ENCODE results near the gene MVP. TPM values are rescaled to one million over a fixed set of nuclear protein-coding genes. Genes with fewer than 3 reads are reported as not detected.
A peak's percentile ranks its signal among the peaks of the same experiment; 100 is the strongest.

Gene MVP
- total RNA-seq, 4 donors from 2014 or later = 101 to 156 (median 123) TPM

- Histone ChIP-seq H3K27me3 (no peaks in the 10 kb centered on the region), H3K27ac (replicated peaks in 1 of 4) (no peak overlapping the region), H3K36me3 (peaks cover 60 to 97% (median 90%) of the 10 kb centered on the region in 4 donors), H3K4me3 (no peak overlapping the region), H3K9me3 (no peaks in the 10 kb centered on the region), H3K4me1 (peaks cover 0 to 20% (median 8%) of the 10 kb centered on the region in 4 donors)
- no peak for DNase-seq (ENCODE audit: extremely low spot score)
- intact Hi-C loops (cut with DNase I) = no loop called here
- TF ChIP-seq, protein P1, sequence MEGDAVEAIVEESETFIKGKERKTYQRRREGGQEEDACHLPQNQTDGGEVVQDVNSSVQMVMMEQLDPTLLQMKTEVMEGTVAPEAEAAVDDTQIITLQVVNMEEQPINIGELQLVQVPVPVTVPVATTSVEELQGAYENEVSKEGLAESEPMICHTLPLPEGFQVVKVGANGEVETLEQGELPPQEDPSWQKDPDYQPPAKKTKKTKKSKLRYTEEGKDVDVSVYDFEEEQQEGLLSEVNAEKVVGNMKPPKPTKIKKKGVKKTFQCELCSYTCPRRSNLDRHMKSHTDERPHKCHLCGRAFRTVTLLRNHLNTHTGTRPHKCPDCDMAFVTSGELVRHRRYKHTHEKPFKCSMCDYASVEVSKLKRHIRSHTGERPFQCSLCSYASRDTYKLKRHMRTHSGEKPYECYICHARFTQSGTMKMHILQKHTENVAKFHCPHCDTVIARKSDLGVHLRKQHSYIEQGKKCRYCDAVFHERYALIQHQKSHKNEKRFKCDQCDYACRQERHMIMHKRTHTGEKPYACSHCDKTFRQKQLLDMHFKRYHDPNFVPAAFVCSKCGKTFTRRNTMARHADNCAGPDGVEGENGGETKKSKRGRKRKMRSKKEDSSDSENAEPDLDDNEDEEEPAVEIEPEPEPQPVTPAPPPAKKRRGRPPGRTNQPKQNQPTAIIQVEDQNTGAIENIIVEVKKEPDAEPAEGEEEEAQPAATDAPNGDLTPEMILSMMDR (IDR thresholded peaks at IDR 0.05) = no peak
- no peak for TF ChIP-seq POLR2AphosphoS5 (IDR thresholded peaks at IDR 0.05)
- TF ChIP-seq POLR2A (IDR thresholded peaks at IDR 0.05; ENCODE audit: low read depth) = no peak
- TF ChIP-seq EP300 (IDR thresholded peaks at IDR 0.05) = no peak
- WGBS = 96% methylated on average over 5 of the region's 23 CpGs
Measured at GRCh38 chr16:29841631-29842030, 21.4 kb downstream of the MVP start.

- Histone ChIP-seq H3K27me3 (no peaks in the 10 kb centered on the region), H3K36me3 (peaks cover 59 to 97% (median 90%) of the 10 kb centered on the region in 4 donors), H3K27ac (replicated peaks in 1 of 4) (no peak overlapping the region), H3K4me3 (no peak overlapping the region), H3K4me1 (peaks cover 0 to 20% (median 8%) of the 10 kb centered on the region in 4 donors), H3K9me3 (no peaks in the 10 kb centered on the region)
- TF ChIP-seq, protein P1 (IDR thresholded peaks at IDR 0.05) = no peak
- no peak for TF ChIP-seq POLR2A (IDR thresholded peaks at IDR 0.05; ENCODE audit: low read depth)
- TF ChIP-seq EP300 (IDR thresholded peaks at IDR 0.05) = no peak
- no peak for TF ChIP-seq POLR2AphosphoS5 (IDR thresholded peaks at IDR 0.05)
- 84% methylated on average over 7 of the region's 9 CpGs for WGBS
- intact Hi-C loops (cut with DNase I) = no loop called here
- no peak for DNase-seq (ENCODE audit: extremely low spot score)
Measured at GRCh38 chr16:29842732-29843346, 22.6 kb downstream of the MVP start.

GRCh38 chr16:29843931-29844330, 23.7 kb downstream of the MVP start:
- no peak overlapping the region for H3K4me3 ChIP-seq
- 92% methylated on average over 8 of the region's 8 CpGs for WGBS
- no peaks in the 10 kb centered on the region for H3K9me3 ChIP-seq
- H3K27ac ChIP-seq (replicated peaks in 1 of 4) = peak overlapping the region in 2 of 4 donors; percentile 43 to 62
- H3K27me3 ChIP-seq = no peaks in the 10 kb centered on the region
- peaks cover 60 to 93% (median 86%) of the 10 kb centered on the region in 4 donors for H3K36me3 ChIP-seq
- intact Hi-C loops (cut with DNase I) = no loop called here
- H3K4me1 ChIP-seq = peaks cover 0 to 29% (median 12%) of the 10 kb centered on the region in 4 donors
- DNase-seq (ENCODE audit: extremely low spot score) = no peak
- TF ChIP-seq POLR2AphosphoS5 (IDR thresholded peaks at IDR 0.05) (no peak), EP300 (IDR thresholded peaks at IDR 0.05) (no peak), POLR2A (IDR thresholded peaks at IDR 0.05; ENCODE audit: low read depth) (no peak)
- TF ChIP-seq, protein P1 (IDR thresholded peaks at IDR 0.05) = no peak

DNA sequence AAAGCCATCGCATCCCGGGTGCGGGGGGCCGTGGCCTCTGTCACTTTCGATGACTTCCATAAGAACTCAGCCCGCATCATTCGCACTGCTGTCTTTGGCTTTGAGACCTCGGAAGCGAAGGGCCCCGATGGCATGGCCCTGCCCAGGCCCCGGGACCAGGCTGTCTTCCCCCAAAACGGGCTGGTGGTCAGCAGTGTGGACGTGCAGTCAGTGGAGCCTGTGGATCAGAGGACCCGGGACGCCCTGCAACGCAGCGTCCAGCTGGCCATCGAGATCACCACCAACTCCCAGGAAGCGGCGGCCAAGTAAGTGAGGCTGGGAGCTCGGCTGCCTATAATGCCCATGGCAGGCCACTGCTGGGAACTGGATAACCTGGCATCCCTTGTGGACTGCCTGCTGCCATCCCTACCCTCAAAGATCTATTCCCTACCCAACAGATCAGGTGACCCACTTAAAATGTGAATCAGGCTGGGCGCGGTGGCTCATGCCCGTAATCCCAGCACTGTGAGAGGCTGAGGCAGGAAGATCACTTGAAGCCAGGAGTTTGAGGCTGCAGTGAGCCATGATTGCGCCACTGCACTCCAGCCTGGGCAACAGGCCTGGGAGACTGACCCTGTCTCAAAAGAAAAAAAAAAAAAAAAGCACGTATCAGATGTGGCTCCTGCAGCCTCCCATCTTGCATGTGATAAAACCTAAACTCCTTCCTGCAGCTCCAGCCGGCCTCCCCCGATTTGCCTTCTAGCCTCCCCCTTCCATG, 24.5 kb downstream of the MVP start:
- Histone ChIP-seq H3K9me3 (no peaks in the 10 kb centered on the region), H3K36me3 (peaks cover 56 to 86% (median 83%) of the 10 kb centered on the region in 4 donors), H3K27ac (replicated peaks in 1 of 4) (peak overlapping the region in 3 of 4 donors; percentile 43 to 62 (median 44)), H3K4me1 (peaks cover 0 to 36% (median 19%) of the 10 kb centered on the region in 4 donors), H3K27me3 (no peaks in the 10 kb centered on the region), H3K4me3 (no peak overlapping the region)
- intact Hi-C loops (cut with DNase I) = no loop called here
- TF ChIP-seq POLR2A (IDR thresholded peaks at IDR 0.05; ENCODE audit: low read depth) (no peak), POLR2AphosphoS5 (IDR thresholded peaks at IDR 0.05) (no peak), EP300 (IDR thresholded peaks at IDR 0.05) (no peak)
- TF ChIP-seq, protein P1 (IDR thresholded peaks at IDR 0.05) = no peak
- DNase-seq (ENCODE audit: extremely low spot score) = no peak
- 89% methylated on average over 26 of the region's 28 CpGs for WGBS
